ENCODE measurements around the gene TRIP11.

TRIP11 gene

GRCh38 chr14:92010644-92011043 is 29.2 kb downstream of the TRIP11 start:
- no peak for DNase-seq (ENCODE audit: low spot score)

DNA sequence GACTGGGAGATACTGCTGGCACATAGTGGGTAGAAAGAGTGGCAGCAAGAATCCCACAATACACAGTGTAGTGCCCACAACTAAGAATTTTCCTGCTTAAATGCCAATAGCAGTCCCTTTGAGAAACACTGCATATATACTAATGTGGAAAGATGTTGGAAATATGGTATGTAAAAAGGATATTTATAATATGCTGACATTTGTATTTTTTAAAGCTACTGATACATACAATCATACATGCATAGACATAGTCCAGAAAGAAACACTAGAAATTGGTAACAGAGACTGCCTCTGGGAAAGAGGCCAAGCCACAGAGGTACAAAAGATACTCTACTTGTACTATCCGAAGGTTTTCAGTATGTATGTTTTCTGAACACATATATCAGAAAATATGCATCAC is 30.3 kb downstream of the TRIP11 start:
- no peak for DNase-seq (ENCODE audit: low spot score)

DNA sequence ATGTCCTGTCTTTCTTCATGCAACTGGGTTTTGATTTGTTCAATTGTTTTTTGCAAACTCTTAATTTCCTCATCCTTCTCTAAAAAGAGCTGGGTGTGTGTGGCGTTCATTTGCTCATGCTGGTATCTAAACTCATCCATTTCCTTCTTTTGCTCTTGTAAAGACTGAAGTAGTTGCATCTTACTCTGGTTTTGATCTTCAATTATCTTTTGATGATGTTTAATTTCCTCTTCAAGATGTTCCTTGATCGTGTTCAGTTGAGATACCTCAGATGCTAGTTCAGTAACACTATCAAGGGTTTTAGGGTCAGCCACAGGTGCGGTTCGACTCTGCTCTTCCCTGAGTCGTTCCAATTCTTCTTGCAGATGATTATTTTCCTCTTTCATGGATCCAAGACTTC is 34.8 kb downstream of the TRIP11 start:
- DNase-seq (ENCODE audit: low spot score) = no peak

DNA sequence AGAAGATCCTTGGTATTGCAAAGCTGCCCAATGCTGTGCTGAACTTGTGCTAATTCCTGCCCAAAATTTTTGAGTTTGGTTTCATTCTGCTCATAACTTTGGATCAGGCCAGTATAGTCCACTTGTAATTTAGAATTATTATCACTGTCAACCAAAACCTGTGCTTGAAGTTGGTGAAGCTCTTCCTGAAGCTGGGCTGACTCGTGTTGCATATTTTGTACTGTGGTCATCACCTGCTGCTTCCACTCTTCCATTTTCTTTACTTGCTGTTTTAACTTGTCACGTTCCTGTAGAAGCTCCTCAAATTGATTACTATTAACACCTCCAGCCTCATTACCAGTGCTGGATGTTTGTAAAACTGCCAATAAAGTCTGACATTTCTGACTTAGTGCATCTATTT is 35.8 kb downstream of the TRIP11 start:
- no peak for DNase-seq (ENCODE audit: low spot score)

- DNase-seq (ENCODE audit: low spot score) = no peak
These were observed 40.9 kb downstream of the TRIP11 start for GRCh38 chr14:91998667-91999570.

GRCh38 chr14:91997492-91997891 is 42.4 kb downstream of the TRIP11 start:
- DNase-seq (ENCODE audit: low spot score) = no peak

DNA sequence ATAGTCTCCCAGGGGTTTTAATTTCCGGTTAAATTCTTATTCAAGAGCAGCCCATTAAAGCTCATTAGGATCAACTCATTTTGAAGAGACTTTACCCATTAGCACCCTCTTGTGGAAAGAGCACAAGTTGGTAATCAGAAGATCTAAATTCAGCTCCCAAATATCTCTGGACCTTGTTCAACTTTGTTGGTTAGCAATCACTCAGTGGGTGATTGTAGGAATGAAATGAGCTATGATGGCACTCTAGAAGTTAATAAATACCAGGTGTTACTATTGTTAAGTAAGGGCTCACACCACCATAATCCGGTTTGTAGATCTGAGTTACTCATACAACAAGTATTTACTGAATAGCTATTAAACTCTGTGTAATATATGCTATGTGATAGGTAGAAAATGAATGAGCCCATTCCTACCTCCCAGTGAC is 42.9 kb downstream of the TRIP11 start:
- DNase-seq (ENCODE audit: low spot score) = no peak

DNA sequence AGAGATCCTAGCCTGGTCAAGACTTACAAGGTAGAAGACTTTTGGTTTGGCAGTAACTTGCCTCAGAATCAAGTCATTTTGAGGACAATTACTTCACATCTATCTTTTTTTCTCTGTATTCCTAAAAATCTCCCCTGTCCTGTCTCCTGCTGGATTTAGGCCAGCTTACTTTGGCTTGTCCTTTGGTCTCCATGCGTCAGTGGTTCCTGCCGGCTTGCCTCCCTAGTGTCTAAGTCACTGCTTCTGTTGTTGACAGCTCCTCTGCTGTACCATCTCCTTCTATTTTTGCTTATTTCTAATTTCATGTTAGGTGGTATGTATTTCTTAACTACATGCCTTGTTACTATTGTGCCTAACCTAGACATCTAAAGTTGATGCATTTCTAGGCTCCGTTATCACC is 52.7 kb downstream of the TRIP11 start:
- no peak for DNase-seq (ENCODE audit: low spot score)

- no peak for DNase-seq (ENCODE audit: low spot score)
These were observed 54.2 kb downstream of the TRIP11 start for GRCh38 chr14:91985521-91986255.

DNA sequence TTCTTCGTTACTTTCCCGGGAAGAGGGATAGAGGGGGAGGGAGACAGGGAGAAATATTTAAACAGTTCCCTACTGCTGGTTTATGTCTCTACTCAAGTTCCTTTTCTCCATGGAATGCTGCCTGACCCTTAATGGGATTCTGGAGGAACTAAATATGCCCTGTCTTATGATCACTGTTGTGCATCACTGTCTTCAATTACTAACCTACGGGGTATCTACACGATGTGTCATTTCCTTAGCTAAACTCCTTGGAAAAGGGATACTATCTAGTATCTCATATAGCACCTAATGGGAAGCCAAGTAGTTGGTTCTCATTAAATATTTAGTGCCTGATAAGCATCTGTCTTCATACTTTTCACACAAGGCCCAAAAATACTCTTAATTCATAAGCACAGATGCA is 54.9 kb downstream of the TRIP11 start:
- no peak for DNase-seq (ENCODE audit: low spot score)

DNA sequence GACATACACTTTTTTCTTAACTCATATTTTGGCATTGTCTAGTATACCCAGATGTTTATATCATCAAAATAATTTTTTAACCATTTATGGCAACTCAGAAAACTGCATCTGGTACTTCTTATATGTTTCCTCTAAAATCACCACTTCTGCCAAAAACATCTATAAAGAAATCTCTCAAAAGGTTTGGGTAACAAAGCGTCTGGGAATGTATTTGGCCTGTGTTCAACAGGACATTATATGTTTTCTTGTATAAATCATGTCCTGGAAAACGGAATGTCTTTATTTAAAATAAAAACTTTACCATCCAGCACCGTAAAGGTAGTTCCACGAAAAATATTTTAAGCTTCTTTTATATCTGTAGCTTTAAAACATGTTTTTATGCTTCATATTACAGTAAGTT is 56.3 kb downstream of the TRIP11 start:
- no peak for DNase-seq (ENCODE audit: low spot score)

GRCh38 chr14:91980157-91980556 is 59.7 kb downstream of the TRIP11 start:
- no peak for DNase-seq (ENCODE audit: low spot score)

DNA sequence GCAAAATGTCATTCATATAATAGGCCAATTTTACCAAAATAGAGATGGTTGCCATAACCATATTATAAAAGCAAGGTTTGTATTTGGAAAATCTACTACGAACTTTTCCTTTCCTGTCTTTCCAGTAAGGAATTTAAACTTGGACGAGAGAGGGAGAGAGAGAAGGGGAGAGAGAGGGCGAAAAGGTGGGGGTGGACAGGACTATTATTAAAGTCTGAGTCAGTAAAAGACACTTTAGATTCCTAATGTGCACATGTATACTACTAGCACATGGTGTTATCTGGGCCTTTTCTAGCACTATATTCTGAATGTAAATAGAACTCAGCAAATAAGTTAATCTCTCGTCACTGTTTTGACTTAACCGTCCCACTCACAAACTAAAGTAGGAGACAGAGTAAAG is 62.0 kb downstream of the TRIP11 start:
- no peak for DNase-seq (ENCODE audit: low spot score)

DNA sequence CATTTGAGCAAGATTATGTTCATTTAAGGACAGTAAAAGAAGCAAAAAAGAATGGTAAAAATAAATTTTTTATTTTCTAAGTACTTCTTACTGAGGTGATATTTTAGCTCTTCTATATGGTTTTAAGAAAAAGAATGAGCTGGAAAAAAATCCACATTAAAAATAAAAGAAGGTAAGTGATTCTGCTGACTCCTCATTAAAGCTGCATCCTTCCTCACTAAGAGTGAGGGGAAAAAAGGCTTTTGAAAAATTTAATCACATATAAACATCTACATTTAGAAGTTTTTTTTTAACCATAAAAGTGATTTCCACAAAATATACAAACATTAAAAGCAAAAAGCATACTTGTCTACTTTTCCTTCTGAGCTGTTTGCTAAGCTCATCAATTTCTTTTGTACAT is 64.1 kb downstream of the TRIP11 start:
- no peak for DNase-seq (ENCODE audit: low spot score)

DNA sequence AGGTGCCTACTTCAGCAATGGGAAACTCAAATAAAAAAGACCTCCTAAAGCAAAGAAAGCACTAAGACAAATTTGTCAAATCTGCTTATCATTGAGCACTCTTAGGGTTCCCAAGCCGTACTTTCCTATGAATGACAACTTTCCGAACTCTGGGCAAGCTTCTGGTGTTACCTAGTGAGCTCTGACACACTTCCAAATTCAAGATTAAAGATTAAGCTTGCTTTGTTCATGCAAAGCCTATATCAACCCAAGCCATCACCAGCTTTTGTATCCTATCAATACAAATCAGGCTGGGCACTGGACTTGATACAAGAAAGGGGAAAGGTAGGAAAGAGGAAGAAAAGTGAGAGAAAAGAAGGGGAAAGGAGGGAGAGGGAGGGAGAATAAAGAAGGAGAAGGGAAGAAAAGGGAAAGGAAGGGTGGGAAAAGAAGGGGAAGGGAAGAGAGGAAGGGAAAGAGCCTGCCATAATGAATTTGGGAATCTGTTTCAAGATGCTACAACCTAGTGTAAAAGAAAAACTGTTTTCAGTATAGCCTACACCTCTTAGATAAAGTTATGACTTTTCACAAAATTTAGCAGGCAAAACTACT is 68.6 kb downstream of the TRIP11 start:
- no peak for DNase-seq (ENCODE audit: low spot score)

GRCh38 chr14:91968280-91968679 is 71.6 kb downstream of the TRIP11 start:
- DNase-seq (ENCODE audit: low spot score) = no peak

DNA sequence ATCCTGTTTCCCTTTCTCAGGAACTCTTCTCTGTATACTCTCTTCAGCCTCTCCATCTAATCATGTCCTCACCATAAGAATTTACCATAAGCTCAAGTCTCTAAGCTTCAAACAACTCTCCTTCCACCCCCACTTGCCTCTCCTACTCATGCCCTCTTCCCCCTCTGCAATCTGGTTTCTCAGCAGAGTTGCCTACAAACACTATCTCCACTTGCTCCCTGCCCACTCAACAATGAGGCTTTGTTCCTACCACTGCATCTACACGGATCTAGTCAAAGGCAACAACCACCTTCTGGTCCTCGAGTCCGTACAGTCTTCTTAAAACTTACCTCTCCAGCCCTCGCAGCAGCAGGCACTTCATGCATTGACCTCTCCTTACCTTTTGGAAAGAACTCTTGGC is 75.1 kb downstream of the TRIP11 start:
- no peak for DNase-seq (ENCODE audit: low spot score)

GRCh38 chr14:91964011-91964410 is 75.8 kb downstream of the TRIP11 start:
- no peak for DNase-seq (ENCODE audit: low spot score)

DNA sequence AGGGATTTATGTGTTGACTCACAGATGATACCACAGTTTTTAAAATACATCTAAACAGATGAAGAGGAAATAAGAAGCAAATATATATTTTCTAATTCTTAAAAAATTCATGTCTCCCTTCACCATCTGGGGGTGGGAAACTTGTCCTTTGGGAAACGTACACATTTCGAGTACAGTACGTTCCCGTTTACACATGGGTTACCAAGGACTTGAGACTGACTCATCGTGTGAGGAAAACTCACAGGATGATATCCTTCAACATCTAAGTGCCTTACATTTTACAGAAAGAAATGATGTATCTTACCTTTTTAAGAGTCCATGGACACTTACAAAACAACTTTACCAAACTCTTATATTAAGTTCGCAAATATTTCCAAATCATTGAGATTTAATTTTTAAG is 76.4 kb downstream of the TRIP11 start:
- DNase-seq (ENCODE audit: low spot score) = no peak

DNA sequence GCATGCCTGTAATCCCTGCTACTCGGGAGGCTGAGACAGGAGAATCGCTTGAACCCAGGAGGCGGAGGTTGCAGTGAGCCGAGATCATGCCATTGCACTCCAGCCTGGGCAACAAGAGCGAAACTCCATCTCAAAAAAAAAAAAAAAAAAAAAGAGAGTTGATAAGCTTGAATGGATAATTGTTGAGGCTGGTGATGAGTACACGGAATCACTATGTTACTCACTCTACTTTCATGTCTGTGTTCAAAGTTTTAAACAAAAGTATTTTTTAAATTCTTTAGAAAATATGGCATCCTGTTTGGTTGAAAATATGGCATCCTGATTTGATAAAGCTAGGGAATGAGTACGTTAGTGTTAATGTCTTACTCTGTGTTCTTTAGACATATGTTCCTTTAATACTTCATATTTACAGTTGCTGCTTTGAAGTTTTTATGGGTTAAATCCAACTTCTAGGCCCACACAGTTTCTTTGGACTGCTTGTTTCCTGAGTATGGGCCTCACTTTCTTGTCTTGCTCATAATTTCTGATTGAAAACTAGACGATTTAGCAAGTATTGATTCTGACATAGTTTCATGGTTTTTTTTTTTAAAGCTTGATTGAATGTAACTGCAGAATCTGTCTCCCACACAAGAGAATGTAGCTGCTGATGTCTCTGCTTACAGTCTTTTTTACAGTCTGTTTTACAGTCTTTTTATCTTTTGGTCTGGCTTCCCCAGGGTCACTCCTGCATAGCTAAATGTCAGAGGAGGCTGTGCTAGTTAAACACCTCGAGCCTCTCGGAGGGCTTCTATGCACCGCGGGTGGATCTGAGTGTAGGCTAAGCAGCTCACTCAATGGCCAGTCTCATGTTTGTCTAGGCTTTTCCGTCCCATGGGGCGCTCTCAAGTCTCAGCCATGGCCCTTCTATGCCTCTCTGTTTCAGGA is 78.3 kb downstream of the TRIP11 start:
- no peak for DNase-seq (ENCODE audit: low spot score)

- no peak for DNase-seq (ENCODE audit: low spot score)
These were observed 82.0 kb downstream of the TRIP11 start for GRCh38 chr14:91957876-91958313.

DNA sequence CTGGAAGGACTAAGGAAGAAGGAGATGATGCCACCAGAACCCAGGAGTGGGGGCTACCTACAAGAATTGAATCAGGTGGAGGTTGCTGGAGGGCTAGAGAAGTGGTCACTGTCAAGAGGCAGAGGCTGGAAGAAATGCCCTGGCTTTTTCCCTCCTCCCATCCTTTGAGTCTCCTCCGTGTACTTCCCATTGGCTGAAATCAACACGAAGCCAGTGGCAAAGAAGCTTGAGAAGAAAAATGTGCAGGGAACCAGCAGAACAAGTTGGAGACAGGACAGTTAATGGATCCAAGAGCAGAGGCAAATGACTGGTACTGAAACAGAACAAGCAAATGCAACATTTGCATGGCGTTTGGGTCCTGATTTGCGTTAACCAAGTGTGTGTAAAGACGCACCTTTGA is 83.2 kb downstream of the TRIP11 start:
- no peak for DNase-seq (ENCODE audit: low spot score)
